ENCODE results near the gene DNM2. TPM values are rescaled to one million over a fixed set of nuclear protein-coding genes. Genes with fewer than 3 reads are reported as not detected.

Gene DNM2
- total RNA-seq, 1 donor from 2014 or later = 280 TPM

GRCh38 chr19:10846500-10847202 lies 128.8 kb downstream of the DNM2 start:
- no peak overlapping the region for H3K4me3 ChIP-seq
- no peak for TF ChIP-seq CTCF (IDR thresholded peaks at IDR 0.05)
- intact Hi-C loops (cut with DNase I) = no loop called here
- H3K27me3 ChIP-seq = no peaks in the 10 kb centered on the region
- ATAC-seq (no peak), DNase-seq (no peak)
- no peak overlapping the region for H3K27ac ChIP-seq
- no peaks in the 10 kb centered on the region for H3K36me3 ChIP-seq
- H3K4me1 ChIP-seq = no peaks in the 10 kb centered on the region
- no peaks in the 10 kb centered on the region for H3K9me3 ChIP-seq

- Histone ChIP-seq H3K4me1 (no peaks in the 10 kb centered on the region), H3K27ac (no peak within 1 kb of the TSS), H3K9me3 (no peaks in the 10 kb centered on the region), H3K27me3 (no peaks in the 10 kb centered on the region), H3K4me3 (no peak within 1 kb of the TSS), H3K36me3 (no peaks in the 10 kb centered on the region)
- no peak for TF ChIP-seq CTCF (IDR thresholded peaks at IDR 0.05)
- no peak for DNase-seq
- peak; percentile 87 for ATAC-seq
- intact Hi-C loops (cut with DNase I) = no loop called here
Measured at GRCh38 chr19:10848230-10848856, 130.5 kb downstream of the DNM2 start, which contains the start of gene C19orf38. TSS of gene C19orf38 (plus strand) at chr19:10848415. CDS start at chr19:10848509, 94 bp downstream.

GRCh38 chr19:10850631-10851030 lies 132.8 kb downstream of the DNM2 start:
- H3K9me3 ChIP-seq = no peaks in the 10 kb centered on the region
- no peak for DNase-seq
- no peaks in the 10 kb centered on the region for H3K4me1 ChIP-seq
- intact Hi-C loops (cut with DNase I) = no loop called here
- H3K36me3 ChIP-seq = no peaks in the 10 kb centered on the region
- no peak overlapping the region for H3K27ac ChIP-seq
- no peak for TF ChIP-seq CTCF (IDR thresholded peaks at IDR 0.05)
- ATAC-seq = no peak
- H3K27me3 ChIP-seq = no peaks in the 10 kb centered on the region
- no peak overlapping the region for H3K4me3 ChIP-seq

GRCh38 chr19:10852098-10852800 lies 134.4 kb downstream of the DNM2 start:
- Histone ChIP-seq H3K27me3 (no peaks in the 10 kb centered on the region), H3K36me3 (no peaks in the 10 kb centered on the region), H3K4me3 (no peak overlapping the region), H3K9me3 (no peaks in the 10 kb centered on the region), H3K27ac (no peak overlapping the region), H3K4me1 (no peaks in the 10 kb centered on the region)
- ATAC-seq = no peak
- no peak for TF ChIP-seq CTCF (IDR thresholded peaks at IDR 0.05)
- intact Hi-C loops (cut with DNase I) = no loop called here
- no peak for DNase-seq

- H3K36me3 ChIP-seq = no peaks in the 10 kb centered on the region
- H3K4me3 ChIP-seq = no peak overlapping the region
- TF ChIP-seq CTCF (IDR thresholded peaks at IDR 0.05) = no peak
- DNase-seq (no peak), ATAC-seq (no peak)
- H3K27me3 ChIP-seq = no peaks in the 10 kb centered on the region
- no peak overlapping the region for H3K27ac ChIP-seq
- H3K9me3 ChIP-seq = no peaks in the 10 kb centered on the region
- H3K4me1 ChIP-seq = no peaks in the 10 kb centered on the region
- intact Hi-C loops (cut with DNase I) = no loop called here
Measured at GRCh38 chr19:10852941-10853340, 135.1 kb downstream of the DNM2 start.
